NCI-H82 treated with DMSO at 0.1 percent for 48 hours (cell line): ENCODE results near the gene RELCH.
A peak's percentile ranks its signal among the peaks of the same experiment; 100 is the strongest.

Experiments
- DNase-seq: peaks from one replicate; lab custom pipeline; 2025; ENCODE audit not compliant: unreplicated experiment; lab: John Stamatoyannopoulos, UW

RELCH gene

DNA sequence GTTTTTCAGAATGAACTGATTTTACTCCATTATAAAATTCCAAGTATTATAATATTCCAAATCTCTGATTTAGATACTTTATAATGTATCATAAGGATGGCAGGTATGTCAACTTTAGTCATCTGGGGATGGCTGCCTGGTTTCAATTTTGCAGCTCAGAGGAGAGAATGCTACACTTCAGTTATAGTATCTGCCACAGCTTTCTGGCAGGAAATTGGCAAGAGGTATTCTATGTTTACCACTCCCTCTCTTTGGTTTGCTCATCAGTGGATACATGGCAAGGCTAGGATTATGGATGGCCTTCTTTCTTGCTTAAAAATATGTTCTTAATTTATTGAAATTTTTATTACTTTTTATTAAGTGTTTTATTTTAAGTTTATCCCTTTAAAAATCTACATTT lies 71.0 kb downstream of the RELCH start:
- DNase-seq, result no peak

DNA sequence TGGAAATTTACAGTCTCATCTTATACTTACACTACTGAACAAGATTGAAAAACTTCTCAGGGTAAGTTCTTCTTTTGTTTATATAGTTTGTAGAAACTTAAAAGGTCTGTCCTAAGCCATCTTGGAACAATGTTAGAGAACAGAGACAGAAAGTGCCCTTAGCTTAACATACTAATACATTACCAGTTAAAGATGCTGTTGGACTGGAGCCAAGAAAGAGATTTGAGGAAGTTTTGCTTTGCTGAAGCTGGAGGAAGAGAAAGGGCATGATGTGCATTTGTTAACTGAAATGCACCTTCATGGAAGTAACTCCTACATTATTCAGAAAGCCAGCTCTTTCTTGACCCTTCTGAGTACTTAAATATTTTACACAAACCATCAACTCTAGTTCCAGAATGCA lies 71.6 kb downstream of the RELCH start:
- DNase-seq, result no peak

DNA sequence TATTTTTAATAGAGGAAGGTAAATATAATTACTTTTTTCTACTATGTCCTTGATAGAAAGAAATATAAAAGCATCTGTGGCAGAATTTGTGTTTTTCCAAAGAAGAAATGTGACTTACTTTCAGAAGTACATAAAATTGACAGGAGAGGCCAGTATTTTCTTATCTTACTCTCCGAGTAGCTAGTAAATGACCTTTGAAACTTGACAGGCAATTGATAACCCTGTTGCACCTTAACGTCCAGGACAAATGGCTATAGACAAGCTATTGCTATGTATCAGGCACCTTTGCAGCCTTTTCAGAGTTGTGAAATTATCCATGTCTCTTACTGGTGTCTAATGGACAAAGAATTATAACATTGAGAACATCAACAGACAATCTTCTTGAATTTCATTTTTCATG lies 75.0 kb downstream of the RELCH start:
- DNase-seq, result no peak

DNA sequence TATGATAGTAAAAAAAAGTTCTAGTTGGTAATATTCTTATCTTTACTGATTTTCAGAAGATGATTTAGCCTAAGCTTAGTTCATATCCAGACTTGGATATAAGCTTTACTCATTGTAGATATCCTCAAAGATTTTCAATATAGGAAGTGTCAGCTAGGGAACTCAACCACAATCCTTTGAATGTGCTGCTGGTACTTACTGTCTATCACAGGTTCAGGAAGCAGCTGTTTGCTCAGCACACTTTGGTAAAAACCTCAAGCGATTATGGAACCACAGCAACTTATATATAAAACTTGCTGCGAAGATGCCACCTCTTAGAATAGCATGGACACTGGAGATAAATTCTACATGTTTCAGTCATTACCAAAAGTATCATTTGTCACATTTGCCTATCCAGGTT lies 77.9 kb downstream of the RELCH start:
- DNase-seq, result no peak

DNA sequence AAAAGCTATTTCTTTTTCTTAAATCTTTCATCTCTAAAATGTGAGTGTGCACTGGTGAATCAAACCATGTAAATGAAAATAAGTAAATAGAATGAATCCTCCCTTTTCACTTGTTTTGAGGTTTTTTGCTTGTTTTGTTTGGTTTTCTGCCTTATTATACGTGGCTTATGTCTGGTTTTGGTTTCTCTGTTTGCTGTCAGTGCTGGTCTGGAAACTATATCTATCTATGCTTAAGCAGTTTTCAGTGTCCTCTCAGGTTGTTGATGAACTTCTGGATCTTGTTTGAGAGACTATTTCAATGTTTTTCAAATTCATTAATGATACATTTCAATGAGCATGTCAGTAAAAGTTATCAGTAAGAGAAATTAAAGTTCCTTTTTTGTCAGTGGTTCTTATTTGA lies 90.0 kb downstream of the RELCH start:
- DNase-seq, result no peak

DNA sequence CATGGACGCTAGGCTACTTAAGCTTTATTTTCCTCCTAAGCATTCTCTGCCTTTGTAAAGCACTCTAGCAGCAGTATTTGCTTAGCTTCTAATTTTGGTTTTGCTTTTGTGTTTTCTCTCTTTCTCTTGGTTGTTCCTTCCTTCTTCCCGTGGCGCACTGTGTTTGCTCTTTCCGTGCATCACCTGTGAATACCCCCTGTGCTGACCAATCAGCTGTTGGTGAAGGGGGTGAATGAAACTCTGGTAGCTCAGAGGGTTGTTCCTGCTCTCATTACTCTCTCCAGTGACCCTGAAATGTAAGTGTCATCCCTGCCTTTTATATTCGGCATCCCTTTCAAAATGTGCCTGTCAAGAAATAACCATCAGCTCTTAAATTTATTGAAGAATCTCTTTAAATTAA lies 92.5 kb downstream of the RELCH start:
- no peak for DNase-seq

DNA sequence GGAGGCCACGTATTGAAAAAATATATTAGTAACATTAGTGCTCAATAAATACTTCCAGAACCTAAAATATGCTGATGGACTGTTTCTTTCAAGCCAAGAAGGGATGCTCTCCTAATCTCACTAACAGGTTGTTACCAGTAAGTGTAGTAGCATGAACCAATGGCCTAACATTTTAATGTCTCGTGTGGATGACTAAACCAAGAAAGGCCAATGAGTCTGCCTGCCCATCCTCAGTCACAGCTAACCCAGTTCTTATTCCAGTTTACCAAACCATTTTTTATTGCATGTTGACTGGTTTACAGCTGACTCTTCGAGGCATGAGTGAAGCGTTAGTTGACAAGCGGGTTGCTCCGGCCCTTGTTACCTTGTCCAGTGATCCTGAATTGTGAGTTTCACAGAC lies 93.0 kb downstream of the RELCH start:
- no peak for DNase-seq

DNA sequence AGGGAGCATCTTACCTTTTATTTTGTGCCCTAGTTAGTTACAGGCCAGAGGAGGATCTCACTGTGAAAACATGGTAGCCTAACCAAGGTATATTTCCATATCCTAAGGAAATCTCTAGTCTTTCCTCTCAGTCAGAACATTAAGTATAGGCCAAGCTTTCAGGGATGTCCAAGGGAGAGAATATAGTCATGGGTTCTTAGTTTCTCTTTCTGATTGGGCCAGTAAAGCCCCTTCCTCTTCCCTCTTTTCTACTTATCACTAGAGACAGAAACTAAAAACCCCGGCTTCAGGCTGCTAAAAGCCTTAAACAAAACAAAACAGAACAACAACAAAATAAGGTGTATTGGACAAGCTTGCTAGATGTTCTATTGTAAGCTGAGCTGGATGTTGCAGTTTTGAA lies 93.7 kb downstream of the RELCH start:
- DNase-seq, result no peak

DNA sequence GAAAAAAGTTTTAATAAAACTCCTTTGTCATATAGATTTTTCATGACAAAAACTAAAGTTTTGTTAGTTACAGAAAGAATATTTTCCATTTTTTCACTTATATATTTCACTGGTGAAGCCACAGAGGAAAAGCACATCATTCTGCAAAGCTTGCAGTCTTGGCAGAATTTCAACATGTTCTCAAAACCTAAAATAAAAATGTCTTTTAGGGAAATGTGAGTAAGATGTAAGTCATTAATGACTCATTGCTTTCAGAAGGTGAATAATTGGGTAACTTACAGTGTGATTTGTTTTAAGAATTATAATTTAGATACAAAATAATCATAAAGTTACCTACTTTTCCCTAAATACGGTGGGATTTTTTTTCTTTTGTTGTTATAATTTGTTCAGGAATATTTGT lies 94.6 kb downstream of the RELCH start:
- DNase-seq, result no peak

DNA sequence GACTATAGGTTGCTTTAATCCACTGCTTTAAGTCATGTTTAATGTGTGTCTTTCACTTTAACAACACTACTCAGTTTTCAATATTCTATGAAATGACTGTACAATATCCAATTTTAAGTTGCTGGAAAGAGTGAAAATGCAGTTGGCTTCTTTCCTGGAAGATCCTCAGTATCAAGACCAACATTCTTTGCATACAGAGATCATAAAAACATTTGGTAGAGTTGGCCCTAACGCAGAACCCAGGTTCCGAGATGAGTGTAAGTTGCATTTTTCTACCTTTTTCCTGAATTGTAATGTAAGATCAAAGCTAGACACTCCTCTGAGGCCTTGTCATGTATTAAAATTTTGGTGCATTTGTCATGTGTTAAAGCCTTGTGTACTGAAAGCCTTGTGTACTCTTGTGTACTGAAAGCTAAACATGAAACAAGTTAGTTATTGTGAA lies 95.2 kb downstream of the RELCH start:
- DNase-seq, result no peak

DNA sequence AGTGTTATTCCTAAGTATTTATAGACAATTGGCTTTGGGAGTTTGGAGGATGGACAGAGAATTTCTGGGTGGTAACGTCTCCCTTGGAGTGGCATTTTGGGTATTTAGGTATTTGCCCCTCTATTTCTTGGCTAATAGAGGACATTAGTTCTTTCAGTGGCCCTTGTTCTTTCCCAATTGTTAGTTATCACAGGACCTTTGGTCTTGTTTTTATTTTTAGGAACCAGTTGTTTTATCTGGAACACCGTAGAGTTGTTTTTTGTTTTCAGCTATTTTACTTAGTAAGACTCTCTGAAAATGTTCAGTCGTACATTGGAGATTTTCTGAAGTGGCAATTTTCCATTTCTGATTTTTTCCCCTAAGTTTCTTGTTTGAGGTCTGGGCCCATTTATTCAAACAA lies 97.6 kb downstream of the RELCH start:
- no peak for DNase-seq

DNA sequence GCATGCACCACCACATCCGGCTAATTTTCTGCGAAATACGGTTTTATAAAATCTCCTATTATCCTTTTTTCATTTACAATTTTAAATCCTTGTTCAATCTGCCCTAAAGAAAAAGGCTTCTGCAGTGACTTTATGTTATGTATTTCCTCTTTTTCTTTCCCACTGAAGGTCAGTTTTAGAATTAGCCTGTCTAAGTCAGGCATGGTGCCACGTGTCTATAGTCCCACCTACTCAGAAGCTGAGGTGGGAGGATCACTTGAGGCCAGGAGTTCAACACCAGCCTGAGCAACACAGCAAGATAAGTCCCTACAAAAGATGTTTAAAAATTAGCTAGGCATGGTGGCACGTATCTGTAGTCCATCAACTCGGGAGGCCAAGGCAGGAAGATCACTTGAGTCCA lies 98.2 kb downstream of the RELCH start:
- DNase-seq, result no peak

DNA sequence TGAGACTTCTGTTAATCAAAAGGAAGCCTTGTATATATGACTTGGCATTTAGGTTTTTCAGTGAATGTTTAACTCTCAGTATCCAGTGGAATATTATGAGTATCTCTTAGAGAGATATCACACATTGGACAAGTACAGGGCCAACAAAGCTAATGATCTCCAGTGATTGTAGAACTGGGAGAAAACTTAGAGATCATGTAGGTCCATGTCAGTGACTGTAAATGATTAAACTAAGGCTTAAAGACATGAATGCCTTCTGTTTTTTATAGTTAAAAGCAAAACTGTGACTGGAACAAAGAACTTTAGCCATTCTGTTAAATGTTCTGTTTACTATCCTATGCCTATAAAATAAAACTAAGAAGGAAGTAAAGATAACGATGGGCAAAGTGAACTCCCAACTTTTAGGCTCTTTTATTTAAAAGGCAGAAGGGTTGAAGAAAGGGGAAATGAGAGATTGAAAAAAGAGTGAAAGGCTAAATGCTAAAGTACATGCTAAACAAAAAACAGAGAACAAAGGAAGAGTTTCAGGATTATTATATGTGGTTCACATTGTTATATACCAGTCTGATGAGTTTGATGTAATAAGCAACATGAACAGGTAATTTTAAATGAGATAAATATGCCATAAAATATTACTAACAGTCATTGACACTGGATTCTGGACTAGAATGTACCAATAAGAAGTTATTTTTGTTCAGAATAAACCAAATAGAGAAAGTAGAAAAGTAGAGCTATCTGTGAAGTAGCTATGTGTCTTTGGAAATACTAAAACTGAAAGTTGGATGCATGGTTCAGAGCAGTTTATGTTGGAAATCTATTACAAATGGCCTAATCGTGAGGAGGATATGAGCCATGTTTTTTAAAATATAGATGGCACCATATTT lies 101.0 kb downstream of the RELCH start:
- no peak for DNase-seq

DNA sequence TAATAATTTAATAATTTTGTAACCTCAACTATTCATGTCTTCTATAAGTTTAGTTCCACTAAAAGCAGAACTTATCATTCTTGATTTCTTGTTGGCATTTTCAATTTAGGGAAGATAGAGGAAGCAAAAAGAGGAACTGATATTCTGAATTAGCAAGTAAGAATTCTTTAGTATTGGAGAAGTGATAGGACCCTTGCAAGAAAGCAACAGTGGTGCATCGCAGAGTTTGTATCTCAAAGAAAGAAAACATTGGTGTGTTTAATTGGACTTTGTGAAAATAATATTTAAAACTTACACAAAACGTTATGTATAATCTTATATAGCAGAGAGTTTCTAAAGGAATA lies 101.6 kb downstream of the RELCH start:
- DNase-seq, result no peak

DNA sequence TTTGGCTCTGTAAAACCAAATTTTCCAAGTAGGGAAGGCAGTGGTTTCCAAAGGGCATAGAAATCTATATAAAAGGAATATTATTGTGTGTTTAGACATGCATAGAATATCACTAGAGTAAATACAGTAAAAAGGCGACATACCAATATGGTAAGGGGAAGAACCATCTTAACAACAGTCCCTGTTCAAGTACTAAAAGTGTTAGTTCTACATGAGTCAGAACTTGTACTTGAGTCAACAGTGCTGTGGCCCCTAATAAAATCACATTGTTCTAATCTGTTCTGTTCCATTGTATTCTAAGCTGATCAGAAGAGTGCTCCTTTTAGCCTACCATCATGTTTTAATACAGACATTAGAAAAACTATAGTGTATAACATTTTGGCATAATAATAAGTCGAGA lies 102.0 kb downstream of the RELCH start:
- DNase-seq, result no peak

DNA sequence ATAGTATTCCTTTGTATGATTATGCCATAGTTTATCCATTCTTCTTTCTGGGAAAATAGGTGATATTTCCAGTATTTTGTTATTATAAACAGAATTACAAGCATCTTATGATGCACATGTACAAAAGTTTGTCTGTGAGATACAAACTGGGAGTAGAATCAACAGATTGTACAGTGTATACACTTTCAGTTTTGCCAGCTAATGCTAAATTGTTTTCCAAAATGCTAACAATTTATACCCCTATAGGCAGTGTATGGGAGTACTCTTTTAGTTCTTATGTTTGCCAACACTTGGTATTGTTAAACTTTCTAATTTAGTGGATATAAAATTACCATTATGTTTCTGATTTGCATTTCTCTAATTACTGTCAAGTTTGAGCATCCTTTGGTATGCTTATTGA lies 107.0 kb downstream of the RELCH start:
- no peak for DNase-seq

DNA sequence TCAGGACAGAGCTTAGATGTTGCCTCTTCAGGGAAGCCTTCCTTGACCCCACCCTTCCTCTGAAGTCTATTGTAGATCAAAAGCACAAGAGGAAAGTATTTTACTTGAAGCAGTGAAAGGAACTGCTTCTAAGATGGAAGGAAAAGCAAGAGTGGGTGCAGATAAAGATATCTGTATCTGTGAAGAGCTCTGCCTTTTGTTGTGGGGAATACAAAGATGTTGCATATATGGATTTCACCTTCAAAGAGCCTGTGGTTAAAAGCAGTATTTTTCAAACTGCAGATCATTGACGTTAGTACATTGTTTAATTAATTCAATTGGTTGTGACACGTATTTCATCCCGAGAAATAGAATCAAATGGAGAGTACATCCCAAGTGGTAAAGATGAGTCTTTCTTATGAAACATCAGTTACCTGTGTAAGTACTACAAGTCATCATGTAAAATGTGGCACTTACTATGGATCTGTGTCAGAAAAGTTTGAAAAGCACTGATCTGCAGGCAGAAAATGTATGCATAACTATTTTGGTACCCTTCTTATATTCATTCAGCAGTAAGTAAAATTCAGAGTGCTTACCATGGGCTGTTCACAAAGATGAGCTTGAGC lies 113.4 kb downstream of the RELCH start:
- DNase-seq, result no peak

DNA sequence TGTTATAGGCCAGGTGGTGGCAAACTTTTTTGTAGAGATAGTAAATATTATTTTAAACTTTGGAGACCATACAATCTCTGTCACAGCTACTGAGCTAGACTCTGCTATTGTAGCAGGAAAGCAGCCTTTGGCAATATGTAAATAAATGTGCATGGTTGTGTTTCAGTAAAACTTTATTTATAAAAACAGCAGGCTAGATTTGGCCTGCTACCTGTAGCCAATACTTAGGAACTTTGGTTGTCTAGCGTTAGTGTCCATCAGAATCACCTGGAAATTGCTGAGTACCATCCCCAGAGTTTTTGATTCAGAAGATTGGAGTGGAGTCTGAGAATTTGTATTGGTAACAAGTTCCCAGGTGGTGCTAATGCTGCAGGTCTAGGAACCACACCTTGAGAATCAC lies 114.3 kb downstream of the RELCH start:
- no peak for DNase-seq

DNA sequence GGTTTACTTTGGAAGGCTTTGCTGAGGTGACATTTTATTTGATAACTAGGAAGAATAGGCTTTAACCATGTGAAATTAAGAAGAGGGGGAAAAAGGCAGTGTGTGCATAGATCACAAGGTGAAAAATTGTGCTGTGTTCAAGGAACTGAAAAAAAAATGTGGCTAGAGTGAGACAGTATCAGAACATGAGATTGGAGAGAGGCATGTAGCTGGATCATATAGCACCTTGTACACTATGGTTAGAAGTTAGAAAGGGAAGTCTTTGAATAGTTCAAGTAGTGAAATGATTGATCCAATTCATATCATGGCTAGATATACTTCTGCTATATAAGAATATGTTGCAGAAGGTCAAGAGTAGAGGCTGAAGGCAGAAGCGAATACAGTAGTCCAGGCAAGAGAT lies 125.8 kb downstream of the RELCH start:
- DNase-seq, result peak; percentile 79

DNA sequence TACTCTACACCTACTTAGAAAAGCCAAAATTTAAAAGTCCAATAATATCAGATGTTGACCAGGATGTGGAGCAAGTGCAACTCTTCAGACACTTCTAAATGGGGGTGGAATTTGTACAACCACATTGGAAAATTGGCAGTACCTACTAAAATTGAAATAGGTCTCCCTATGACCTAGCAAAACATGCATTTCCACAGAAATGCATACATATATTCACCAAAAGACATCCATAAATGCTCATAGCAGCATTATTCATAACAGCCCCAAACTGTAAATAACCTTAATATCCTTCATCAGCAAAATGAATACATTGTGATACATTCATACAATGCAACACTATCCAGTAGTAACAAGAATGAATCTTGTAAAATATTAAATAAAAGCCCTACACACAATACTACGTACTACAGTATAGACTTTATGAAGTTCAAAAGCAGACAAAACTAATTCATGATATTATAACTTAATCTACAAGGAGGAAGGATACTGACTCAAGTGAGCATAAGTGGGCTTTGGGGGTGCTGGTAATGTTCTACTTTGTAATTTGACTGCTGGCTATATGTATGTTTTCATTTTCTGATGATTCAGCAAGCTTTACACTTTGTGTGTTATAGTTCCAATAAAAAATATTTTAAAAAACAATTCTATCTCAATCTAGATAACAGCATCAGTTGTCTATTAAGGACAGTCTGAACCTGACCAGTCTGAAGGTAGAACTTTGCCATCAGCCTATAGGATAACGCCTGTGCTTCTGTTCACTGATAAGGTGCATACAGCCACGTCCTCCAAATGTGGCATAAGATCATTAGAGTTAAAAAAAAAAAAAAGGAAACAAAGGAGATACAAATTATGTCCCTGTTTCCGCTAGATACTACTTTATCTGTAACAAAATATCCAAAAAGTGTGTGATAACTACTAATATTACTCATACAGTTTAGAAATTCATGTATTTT lies 131.4 kb downstream of the RELCH start:
- no peak for DNase-seq

DNA sequence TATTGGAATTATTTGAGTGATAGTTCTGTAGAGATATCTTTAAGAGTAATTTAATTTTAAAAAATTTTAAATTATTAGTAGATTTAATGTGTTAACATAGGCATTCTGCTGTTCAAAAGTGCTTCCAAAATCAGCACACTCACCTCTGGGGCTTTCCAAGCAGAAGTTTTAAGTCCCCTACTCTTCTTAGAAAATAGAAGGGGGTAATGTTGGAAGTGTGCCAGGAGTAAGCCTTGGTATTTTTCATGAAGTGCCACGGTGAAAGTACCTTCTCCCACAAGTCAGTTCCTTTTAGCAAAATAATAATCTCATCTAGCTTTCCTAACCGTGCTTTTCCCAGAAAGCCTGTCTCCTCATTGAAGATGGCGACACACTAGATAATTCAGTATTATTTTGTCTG lies 134.1 kb downstream of the RELCH start:
- DNase-seq, result no peak
